Colonic mucosa (tissue), 4 donors: ENCODE data around the gene KLF4. TPM values are rescaled to one million over a fixed set of nuclear protein-coding genes. Genes with fewer than 3 reads are reported as not detected.
A peak's percentile ranks its signal among the peaks of the same experiment; 100 is the strongest.

Experiments
- DNase-seq: peaks from one replicate; pipeline ENCODE4 v3.0.0-alpha.2; 2020
- H3K27ac ChIP-seq: fragments of 200-600 bp; one replicate; pipeline ENCODE4 v1.8.0; 2021
- H3K27me3 ChIP-seq: fragments of 200-600 bp; one replicate; pipeline ENCODE4 v1.8.0; 2021
- H3K36me3 ChIP-seq: fragments of 200-600 bp; one replicate; pipeline ENCODE4 v1.8.0; 2021
- H3K4me1 ChIP-seq: fragments of 200-600 bp; one replicate; pipeline ENCODE4 v1.8.0; 2021; ENCODE audit warnings: mild to moderate bottlenecking
- H3K4me3 ChIP-seq: fragments of 200-600 bp; one replicate; pipeline ENCODE4 v1.8.0; 2021
- H3K9ac ChIP-seq, 2 donors: one replicate each; pipeline ENCODE4 v1.7.0; 2013; ENCODE audit warnings: control low read depth in 2 of 2, low read depth in 2 of 2, low read length in 2 of 2
- H3K9me3 ChIP-seq: fragments of 200-600 bp; one replicate; pipeline ENCODE4 v1.8.0; 2021
- CTCF ChIP-seq: fragments of 200-600 bp; IDR thresholded peaks from one replicate; pipeline ENCODE4 v1.8.0; 2022; ENCODE audit warnings: antibody characterized with exemption, mild to moderate bottlenecking
- intact Hi-C: fragments of 100-400 bp; cut with DNase I; formaldehyde crosslinking; loops from one replicate; pipeline ENCODE4 v1.14.1; 2022
- total RNA-seq, 2 donors: library from RNA; stranded (reverse); fragmentation: NEBNext Ultra II Directional in 1 of 2; extraction: Animal tissue kit (Norgen Biotek cat#: 25700) in 1 of 2; gene quantifications; one replicate each; pipeline ENCODE4 v1.2.1, GENCODE V29; 2021
- donor health status: healthy.
- donor health status: DM: no; HTN: no; CAD: no.
- donor health status: DM: no; HTN: no; CAD: no.

The KLF4 gene
- total RNA-seq, 2 donors from 2014 or later = 209 to 398 TPM

GRCh38 chr9:107466826-107467225, 22.7 kb downstream of the KLF4 start:
- no peaks in the 10 kb centered on the region for H3K9me3 ChIP-seq
- intact Hi-C loops = no loop called here
- DNase-seq = no peak
- peaks cover 7% of the 10 kb centered on the region for H3K27me3 ChIP-seq
- no peak for TF ChIP-seq CTCF
- no peak overlapping the region for H3K9ac ChIP-seq
- no peak overlapping the region for H3K27ac ChIP-seq
- no peak overlapping the region for H3K4me3 ChIP-seq
- H3K36me3 ChIP-seq = no peaks in the 10 kb centered on the region
- no peaks in the 10 kb centered on the region for H3K4me1 ChIP-seq

- no peaks in the 10 kb centered on the region for H3K9me3 ChIP-seq
- peak; percentile 87 for TF ChIP-seq CTCF
- H3K27ac ChIP-seq = peak overlapping the region; percentile 27
- H3K9ac ChIP-seq = peak overlapping the region; percentile 68 to 70
- intact Hi-C loops = no loop called here
- no peaks in the 10 kb centered on the region for H3K4me1 ChIP-seq
- DNase-seq = peak; percentile 75
- no peaks in the 10 kb centered on the region for H3K36me3 ChIP-seq
- peak overlapping the region; percentile 63 for H3K4me3 ChIP-seq
- H3K27me3 ChIP-seq = peaks cover 7% of the 10 kb centered on the region
Measured at GRCh38 chr9:107465467-107466451, 23.8 kb downstream of the KLF4 start.

GRCh38 chr9:107464516-107464915, 25.1 kb downstream of the KLF4 start:
- H3K9me3 ChIP-seq = no peaks in the 10 kb centered on the region
- DNase-seq = no peak
- peaks cover 7% of the 10 kb centered on the region for H3K27me3 ChIP-seq
- no peaks in the 10 kb centered on the region for H3K36me3 ChIP-seq
- no peak overlapping the region for H3K27ac ChIP-seq
- no peak overlapping the region for H3K4me3 ChIP-seq
- H3K4me1 ChIP-seq = no peaks in the 10 kb centered on the region
- TF ChIP-seq CTCF = no peak
- intact Hi-C loops = no loop called here
- H3K9ac ChIP-seq = no peak overlapping the region

GRCh38 chr9:107462691-107463090, 26.9 kb downstream of the KLF4 start:
- no peak for TF ChIP-seq CTCF
- no peak overlapping the region for H3K4me3 ChIP-seq
- H3K27me3 ChIP-seq = peaks cover 7% of the 10 kb centered on the region
- H3K9me3 ChIP-seq = no peaks in the 10 kb centered on the region
- no peak for DNase-seq
- no peaks in the 10 kb centered on the region for H3K4me1 ChIP-seq
- no peak overlapping the region for H3K9ac ChIP-seq
- H3K36me3 ChIP-seq = no peaks in the 10 kb centered on the region
- intact Hi-C loops = no loop called here
- no peak overlapping the region for H3K27ac ChIP-seq

GRCh38 chr9:107460153-107461023, 29.2 kb downstream of the KLF4 start:
- intact Hi-C loops = no loop called here
- H3K36me3 ChIP-seq = no peaks in the 10 kb centered on the region
- no peak for TF ChIP-seq CTCF
- DNase-seq = no peak
- no peaks in the 10 kb centered on the region for H3K4me1 ChIP-seq
- no peak overlapping the region for H3K4me3 ChIP-seq
- no peaks in the 10 kb centered on the region for H3K9me3 ChIP-seq
- H3K27ac ChIP-seq = no peak overlapping the region
- peaks cover 3% of the 10 kb centered on the region for H3K27me3 ChIP-seq
- H3K9ac ChIP-seq = no peak overlapping the region
